SK-N-SH treated with all-trans-retinoic acid at 6 μM for 48 hours (cell line): Measurements from ENCODE around the gene ALG14.

Experiments used
- PPARA ChIP-seq: fragments of 250-450 bp; sonication (Bioruptor Pico); IDR thresholded peaks from 2 replicates; pipeline ENCODE4 v1.5.0; 2020; ENCODE audit warnings: mild to moderate bottlenecking, borderline replicate concordance
- TCF4 ChIP-seq: fragments of 250-450 bp; sonication (Bioruptor Pico); IDR thresholded peaks from 2 replicates; pipeline ENCODE4 v1.8.0; 2021; ENCODE audit warnings: mild to moderate bottlenecking, moderate library complexity, borderline replicate concordance

- TF ChIP-seq PPARA (CRISPR knock-in tag): no peak
- TF ChIP-seq TCF4 (CRISPR knock-in tag): no peak
Measured at GRCh38 chr1:95094923-95095322, 22.2 kb upstream of the ALG14 start.
